Testis (tissue), 2 donors: ENCODE measurements around the gene GALNT14.

ENCODE experiments used
- CTCF ChIP-seq, 3 experiments: fragments of 450-650 bp in 2 of 3; fragments of 200-600 bp in 1 of 3; sonication (generic) in 1 of 3; IDR thresholded peaks; one replicate each; pipeline ENCODE4 v1.5.1; 2016 to 2019; ENCODE audit warnings: antibody characterized with exemption in 3 of 3, mild to moderate bottlenecking in 2 of 3, moderate library complexity in 1 of 3
- POLR2A ChIP-seq: fragments of 450-650 bp; IDR thresholded peaks from one replicate; pipeline ENCODE4 v1.6.1; 2017; ENCODE audit warnings: antibody characterized with exemption, mild to moderate bottlenecking, moderate library complexity

- TF ChIP-seq CTCF (IDR thresholded peaks at IDR 0.05): no peak
- no peak for TF ChIP-seq POLR2A
Measured at GRCh38 chr2:31032475-31032874, 105.8 kb downstream of the GALNT14 start.
